GM12865 (cell line): ENCODE data around the gene PRKAR1B.

Source experiments
- DNase-seq: peaks from one replicate; pipeline ENCODE4 v3.0.0; 2010; ENCODE audit warnings: low read depth
- H3K4me3 ChIP-seq: 2 replicates; pipeline ENCODE4 v1.5.1; 2011; ENCODE audit warnings: mild to moderate bottlenecking, low read depth, low read length, control low read depth
- TF ChIP-seq, protein P1 (sequence below): IDR thresholded peaks from 2 replicates; pipeline ENCODE4 v1.5.1; 2011; ENCODE audit warnings: low read length, control low read depth, low read depth, inconsistent platforms; ENCODE audit not compliant: insufficient read depth; ENCODE audit errors: missing control alignments

The PRKAR1B gene

DNA sequence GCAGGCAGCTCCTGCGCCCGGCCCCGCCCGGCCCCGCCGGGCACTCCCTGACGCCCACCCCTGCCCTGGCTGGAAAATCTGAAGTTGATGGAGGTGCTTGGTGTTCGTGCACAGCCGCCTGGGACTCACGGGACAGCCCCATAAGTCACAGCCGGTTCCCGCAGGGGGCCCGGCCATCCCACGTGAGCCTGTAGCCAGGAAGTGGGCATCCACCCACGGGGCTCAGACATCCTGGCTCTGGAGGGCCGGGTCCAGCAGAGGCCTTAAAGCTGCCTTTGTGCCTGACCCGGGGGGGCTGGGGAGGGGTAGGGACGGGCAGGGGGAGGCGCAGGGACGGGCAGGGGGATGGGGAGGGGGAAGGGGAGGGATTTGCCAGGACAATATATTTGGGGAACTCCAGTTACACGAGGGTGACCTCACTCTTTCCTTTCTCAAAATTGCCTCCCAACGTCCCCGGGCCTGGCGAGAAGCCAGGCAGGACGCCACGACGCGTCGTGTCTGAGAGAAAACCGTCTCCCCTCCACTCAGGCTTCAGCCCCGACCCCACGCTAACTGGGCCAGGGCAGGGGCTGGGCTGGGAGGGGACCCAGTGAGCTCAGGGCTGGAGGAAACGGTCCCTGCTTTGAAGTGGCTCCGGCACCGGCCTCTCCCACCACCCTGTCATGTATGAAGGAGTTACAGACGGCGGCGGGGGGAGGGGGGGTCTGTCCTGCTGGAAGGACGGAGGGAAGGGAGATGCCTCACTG is 125.3 kb downstream of the PRKAR1B start:
- peak overlapping the region; percentile 68 for H3K4me3 ChIP-seq
- peak; percentile 89 for DNase-seq
- TF ChIP-seq, protein P1, sequence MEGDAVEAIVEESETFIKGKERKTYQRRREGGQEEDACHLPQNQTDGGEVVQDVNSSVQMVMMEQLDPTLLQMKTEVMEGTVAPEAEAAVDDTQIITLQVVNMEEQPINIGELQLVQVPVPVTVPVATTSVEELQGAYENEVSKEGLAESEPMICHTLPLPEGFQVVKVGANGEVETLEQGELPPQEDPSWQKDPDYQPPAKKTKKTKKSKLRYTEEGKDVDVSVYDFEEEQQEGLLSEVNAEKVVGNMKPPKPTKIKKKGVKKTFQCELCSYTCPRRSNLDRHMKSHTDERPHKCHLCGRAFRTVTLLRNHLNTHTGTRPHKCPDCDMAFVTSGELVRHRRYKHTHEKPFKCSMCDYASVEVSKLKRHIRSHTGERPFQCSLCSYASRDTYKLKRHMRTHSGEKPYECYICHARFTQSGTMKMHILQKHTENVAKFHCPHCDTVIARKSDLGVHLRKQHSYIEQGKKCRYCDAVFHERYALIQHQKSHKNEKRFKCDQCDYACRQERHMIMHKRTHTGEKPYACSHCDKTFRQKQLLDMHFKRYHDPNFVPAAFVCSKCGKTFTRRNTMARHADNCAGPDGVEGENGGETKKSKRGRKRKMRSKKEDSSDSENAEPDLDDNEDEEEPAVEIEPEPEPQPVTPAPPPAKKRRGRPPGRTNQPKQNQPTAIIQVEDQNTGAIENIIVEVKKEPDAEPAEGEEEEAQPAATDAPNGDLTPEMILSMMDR = no peak

DNA sequence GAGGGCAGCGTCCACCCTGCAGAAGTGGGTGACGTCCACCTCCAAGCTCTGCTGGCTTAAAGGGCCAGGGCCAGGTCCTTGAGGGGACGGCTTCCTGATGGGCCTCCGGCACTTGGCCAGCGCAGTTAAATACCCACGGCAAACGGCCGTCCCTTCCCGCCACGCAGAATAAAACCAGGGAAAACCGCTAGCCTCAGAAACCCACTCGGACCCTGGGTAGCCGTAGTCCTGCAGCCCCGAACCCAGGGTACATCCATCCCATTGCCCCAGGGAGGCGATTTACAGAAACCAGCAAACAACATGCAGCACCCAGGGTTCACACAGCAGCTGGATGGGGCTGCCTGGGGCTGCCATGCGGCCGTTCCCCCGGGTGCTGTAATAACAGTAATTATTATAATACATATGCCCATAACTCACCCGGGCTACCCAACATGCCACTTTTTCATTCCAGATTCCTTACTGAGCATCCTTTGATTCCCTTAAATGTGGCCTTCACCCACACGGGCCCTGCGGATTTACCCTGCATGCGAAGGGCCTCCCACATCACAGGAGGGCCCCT is 126.0 kb downstream of the PRKAR1B start:
- DNase-seq = no peak
- TF ChIP-seq, protein P1 = no peak
- H3K4me3 ChIP-seq = peak overlapping the region; percentile 68

DNA sequence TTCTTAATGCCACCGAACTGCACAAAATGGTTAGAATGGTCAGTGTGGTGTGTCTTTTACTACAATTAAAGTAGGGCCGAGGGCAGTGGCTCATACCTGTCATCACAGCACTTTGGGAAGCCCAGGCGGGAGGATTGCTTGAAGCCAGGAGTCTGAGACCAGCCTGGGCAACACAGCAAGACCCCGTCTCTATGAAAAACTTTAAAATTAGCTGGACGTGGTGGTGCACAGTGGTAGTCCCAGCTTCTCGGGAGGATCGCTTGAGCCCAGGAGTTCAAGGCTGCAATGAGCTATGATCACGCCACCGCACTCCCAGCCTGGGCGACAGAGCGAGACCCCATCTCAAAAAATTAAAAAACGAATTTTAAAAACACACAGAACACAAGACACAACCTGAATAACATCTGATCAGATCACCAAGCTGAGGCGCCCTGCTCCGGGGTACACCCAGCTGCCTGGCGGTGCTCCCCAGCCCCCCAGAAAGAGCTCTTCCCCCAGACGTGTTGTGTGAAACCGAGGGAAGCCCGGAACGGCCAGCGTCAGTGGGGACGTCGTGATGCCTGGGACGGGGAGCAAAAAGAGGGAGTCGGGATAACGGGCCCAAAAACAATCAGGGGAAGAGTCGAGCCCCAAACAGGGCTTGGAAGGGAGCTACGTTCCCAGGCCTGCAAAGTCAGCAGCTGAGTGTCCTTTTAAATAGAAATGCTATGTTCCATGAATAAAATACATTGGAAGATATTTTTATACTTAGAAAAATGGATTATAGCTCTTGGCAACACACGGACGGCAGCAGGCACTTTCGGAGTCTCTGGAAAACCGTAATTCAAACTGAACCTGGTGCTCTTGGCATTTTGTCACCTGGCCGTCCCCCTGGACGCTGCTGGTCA is 126.7 kb downstream of the PRKAR1B start:
- no peak for DNase-seq
- TF ChIP-seq, protein P1 = no peak
- no peak overlapping the region for H3K4me3 ChIP-seq

DNA sequence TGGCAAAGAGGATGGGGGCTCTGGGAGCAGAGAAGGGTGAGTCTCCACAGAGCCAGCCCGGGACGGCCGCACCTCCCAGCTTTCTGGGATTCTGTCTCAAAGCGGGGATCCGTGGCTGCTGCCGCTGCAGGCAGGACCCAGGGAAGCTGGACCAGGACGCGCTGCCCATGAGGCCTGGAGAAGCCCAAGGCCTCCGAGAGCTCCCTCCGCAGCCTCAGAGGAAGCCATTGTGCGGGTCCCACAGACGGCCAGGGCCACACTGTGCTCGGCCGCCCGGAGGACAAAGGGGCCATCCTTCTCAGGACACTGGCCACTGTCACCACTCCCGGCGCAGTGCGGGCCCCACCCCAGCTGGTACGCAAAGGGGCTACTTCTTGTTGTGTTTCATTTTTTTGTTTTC is 128.2 kb downstream of the PRKAR1B start:
- TF ChIP-seq, protein P1 = no peak
- H3K4me3 ChIP-seq = no peak overlapping the region
- no peak for DNase-seq

DNA sequence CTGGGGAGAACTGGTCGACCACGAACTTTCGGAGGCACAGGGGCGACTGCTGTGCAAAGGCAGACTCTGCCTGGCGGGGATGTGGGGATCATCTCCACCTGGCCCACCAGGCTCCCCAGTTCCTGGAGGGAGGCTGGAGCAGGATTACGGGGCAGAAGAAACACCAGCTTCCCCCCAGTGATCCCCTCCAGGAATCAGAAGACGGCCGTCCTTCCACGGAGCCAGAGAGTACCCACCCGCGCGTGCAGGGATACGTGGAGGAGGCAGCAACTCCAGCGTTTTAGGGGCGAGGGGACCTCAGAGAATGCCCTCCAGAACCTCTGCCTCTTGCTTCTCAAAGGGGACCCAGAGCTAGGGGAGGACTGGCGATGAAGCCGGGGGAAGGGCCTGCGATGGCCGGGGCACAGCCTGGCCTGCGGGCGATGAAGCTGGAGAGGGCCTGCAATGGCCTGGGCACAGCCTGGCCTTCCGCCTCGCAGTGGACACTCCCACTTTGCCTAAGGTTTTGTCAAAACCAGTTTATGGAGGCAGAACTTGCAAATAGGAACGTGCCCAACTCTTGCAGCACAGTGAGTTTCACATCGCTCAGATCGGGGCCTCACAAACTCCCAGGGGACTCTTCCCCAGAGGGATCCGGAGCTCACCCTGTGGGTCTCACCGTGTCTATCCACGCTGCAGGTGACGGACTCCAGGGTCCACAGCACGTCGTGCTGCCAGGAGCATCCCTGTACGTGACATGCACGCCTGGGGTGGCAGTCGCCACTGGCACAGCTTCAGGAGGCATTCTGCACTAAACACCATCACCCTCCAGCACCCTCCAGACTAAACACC is 129.5 kb downstream of the PRKAR1B start:
- DNase-seq = no peak
- TF ChIP-seq, protein P1 = no peak
- no peak overlapping the region for H3K4me3 ChIP-seq

DNA sequence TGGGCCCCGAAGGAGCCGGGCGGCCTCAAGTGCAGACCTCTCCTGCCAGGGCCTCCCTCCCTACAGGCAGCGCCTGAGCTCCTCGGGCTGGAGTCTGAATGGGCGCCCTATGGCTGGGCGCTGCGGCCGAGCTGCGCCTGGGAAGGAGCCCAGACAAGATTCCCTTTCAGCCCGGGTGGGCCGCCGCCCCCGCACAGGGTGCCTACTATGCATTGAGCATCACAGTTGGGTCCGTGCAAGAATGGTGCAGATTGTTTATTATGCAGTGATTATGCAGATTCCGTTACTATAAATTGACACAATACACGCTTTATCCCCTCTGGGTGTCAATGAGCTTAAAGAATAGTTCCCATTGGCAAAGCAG is 130.3 kb downstream of the PRKAR1B start:
- TF ChIP-seq, protein P1 = no peak
- no peak overlapping the region for H3K4me3 ChIP-seq
- no peak for DNase-seq
